OCI-LY1 (cell line): ENCODE results near the gene SPPL3.
A peak's percentile ranks its signal among the peaks of the same experiment; 100 is the strongest.

Experiments used
- H2AFZ ChIP-seq: fragments of 200-600 bp; sonication (generic), shearing (Covaris generic); 2 replicates; pipeline ENCODE4 v1.6.0; 2014; ENCODE audit warnings: antibody characterized with exemption, mild to moderate bottlenecking, low read length
- H3F3A ChIP-seq: fragments of 200-600 bp; sonication (generic), shearing (Covaris generic); 2 replicates; pipeline ENCODE4 v1.6.0; 2014; ENCODE audit warnings: mild to moderate bottlenecking, antibody characterized with exemption, low read length, moderate library complexity; ENCODE audit not compliant: insufficient read depth
- H3K27ac ChIP-seq: fragments of 200-600 bp; sonication (generic); 2 replicates; pipeline ENCODE4 v1.5.1; 2014; ENCODE audit warnings: low read length, mixed run types, mild to moderate bottlenecking, low read depth; ENCODE audit not compliant: poor library complexity, severe bottlenecking
- H3K27me3 ChIP-seq: fragments of 200-600 bp; sonication (generic); 2 replicates; pipeline ENCODE4 v1.6.0; 2014; ENCODE audit warnings: antibody characterized with exemption, mild to moderate bottlenecking, low read length, moderate library complexity; ENCODE audit not compliant: insufficient read depth
- H3K36me3 ChIP-seq: fragments of 200-600 bp; sonication (generic); 2 replicates; pipeline ENCODE4 v1.6.1; 2014; ENCODE audit warnings: mild to moderate bottlenecking, antibody characterized with exemption, low read length, moderate library complexity, mixed read lengths; ENCODE audit not compliant: insufficient read depth
- H3K4me1 ChIP-seq: fragments of 200-600 bp; sonication (generic); 2 replicates; pipeline ENCODE4 v1.5.1; 2014; ENCODE audit warnings: mild to moderate bottlenecking, low read length, moderate library complexity; ENCODE audit not compliant: insufficient read depth, severe bottlenecking
- H3K4me2 ChIP-seq: fragments of 200-600 bp; sonication (generic), shearing (Covaris generic); 2 replicates; pipeline ENCODE4 v1.6.1; 2014; ENCODE audit warnings: low read length
- H3K4me3 ChIP-seq: fragments of 200-600 bp; sonication (generic); 2 replicates; pipeline ENCODE4 v1.5.1; 2014; ENCODE audit warnings: low read length, low read depth, mild to moderate bottlenecking, mixed read lengths; ENCODE audit not compliant: poor library complexity, severe bottlenecking
- H3K79me2 ChIP-seq: fragments of 200-600 bp; shearing (Covaris generic); 2 replicates; pipeline ENCODE4 v1.6.1; 2016; ENCODE audit warnings: mixed run types, low read length, mixed read lengths; ENCODE audit not compliant: insufficient read depth
- H3K9ac ChIP-seq: fragments of 200-600 bp; sonication (generic), shearing (Covaris generic); 2 replicates; pipeline ENCODE4 v1.6.1; 2014; ENCODE audit warnings: mild to moderate bottlenecking, low read length, mixed read lengths
- H3K9me2 ChIP-seq: fragments of 200-600 bp; sonication (generic), shearing (Covaris generic); 2 replicates; pipeline ENCODE4 v1.6.1; 2014; ENCODE audit warnings: low read depth, mild to moderate bottlenecking, low read length, mixed read lengths
- H3K9me3 ChIP-seq: fragments of 200-600 bp; shearing (Covaris generic); 2 replicates; pipeline ENCODE4 v1.6.1; 2014; ENCODE audit warnings: low read length, mixed read lengths
- H4K20me1 ChIP-seq: fragments of 200-600 bp; sonication (generic), shearing (Covaris generic); 2 replicates; pipeline ENCODE4 v1.6.0; 2016; ENCODE audit warnings: mild to moderate bottlenecking, low read length; ENCODE audit not compliant: insufficient read depth
- EZH2 ChIP-seq: fragments of 200-600 bp; sonication (generic), shearing (Covaris generic); IDR thresholded peaks from 2 replicates; pipeline ENCODE4 v1.8.0; 2017; ENCODE audit warnings: borderline replicate concordance, mixed run types, mild to moderate bottlenecking, antibody characterized with exemption, low read length, moderate library complexity, mixed read lengths
- TF ChIP-seq, protein P1 (sequence below): fragments of 200-600 bp; sonication (generic), shearing (Covaris generic); IDR thresholded peaks from 2 replicates; pipeline ENCODE4 v1.5.1; 2017; ENCODE audit warnings: mild to moderate bottlenecking, antibody characterized with exemption, low read length, moderate library complexity, mixed read lengths

SPPL3 gene

DNA sequence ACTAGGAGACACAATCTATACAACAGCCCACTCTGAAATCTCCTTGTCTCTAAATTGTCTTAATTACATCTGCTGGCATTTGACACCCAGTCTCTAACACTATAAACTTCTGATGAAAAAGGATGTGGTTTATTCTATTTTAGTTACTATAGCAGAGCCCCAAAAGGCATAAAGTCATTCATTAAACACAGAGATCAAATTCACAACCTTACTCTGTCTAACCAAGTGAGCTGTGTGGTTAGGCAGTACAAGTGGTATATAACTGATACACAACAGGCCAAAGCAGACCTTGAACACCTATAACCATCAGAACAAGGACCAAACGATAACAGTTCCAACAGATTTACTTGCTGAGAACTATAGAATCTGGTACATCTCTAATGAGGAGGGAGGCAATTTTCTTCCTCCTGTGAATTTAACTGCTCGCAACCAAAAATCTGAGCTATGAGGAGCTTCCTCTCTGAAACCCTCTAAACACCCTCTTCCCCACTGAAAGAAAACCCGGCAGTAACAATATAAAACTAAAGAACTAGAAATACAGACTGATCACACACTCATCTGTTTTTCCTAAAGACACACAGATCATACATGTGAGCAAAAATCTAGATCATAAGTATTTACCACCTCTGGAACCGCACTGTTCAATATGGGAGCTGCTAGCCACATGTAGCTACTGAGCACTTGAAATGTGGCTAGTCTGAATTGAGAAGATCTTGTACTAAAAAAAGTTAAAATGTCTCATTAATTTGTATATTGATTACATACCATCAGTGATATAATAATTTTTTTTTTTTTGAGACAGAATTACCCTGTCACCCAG lies 17.7 kb downstream of the SPPL3 start:
- no peaks in the 10 kb centered on the region for H4K20me1 ChIP-seq
- H3K9ac ChIP-seq, result peak overlapping the region; percentile 4; the same call in 1 of the 2 replicates
- H3K27me3 ChIP-seq, result no peaks in the 10 kb centered on the region
- no peak for TF ChIP-seq EZH2
- TF ChIP-seq, protein P1, sequence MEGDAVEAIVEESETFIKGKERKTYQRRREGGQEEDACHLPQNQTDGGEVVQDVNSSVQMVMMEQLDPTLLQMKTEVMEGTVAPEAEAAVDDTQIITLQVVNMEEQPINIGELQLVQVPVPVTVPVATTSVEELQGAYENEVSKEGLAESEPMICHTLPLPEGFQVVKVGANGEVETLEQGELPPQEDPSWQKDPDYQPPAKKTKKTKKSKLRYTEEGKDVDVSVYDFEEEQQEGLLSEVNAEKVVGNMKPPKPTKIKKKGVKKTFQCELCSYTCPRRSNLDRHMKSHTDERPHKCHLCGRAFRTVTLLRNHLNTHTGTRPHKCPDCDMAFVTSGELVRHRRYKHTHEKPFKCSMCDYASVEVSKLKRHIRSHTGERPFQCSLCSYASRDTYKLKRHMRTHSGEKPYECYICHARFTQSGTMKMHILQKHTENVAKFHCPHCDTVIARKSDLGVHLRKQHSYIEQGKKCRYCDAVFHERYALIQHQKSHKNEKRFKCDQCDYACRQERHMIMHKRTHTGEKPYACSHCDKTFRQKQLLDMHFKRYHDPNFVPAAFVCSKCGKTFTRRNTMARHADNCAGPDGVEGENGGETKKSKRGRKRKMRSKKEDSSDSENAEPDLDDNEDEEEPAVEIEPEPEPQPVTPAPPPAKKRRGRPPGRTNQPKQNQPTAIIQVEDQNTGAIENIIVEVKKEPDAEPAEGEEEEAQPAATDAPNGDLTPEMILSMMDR, result no peak
- peak overlapping the region; percentile 54 for H3K4me2 ChIP-seq
- no peaks in the 10 kb centered on the region for H3K36me3 ChIP-seq
- peaks cover 83% of the 10 kb centered on the region for H3K79me2 ChIP-seq
- no peaks in the 10 kb centered on the region for H3K9me2 ChIP-seq
- H3K27ac ChIP-seq, result peak overlapping the region; percentile 38
- peak overlapping the region; percentile 16 for H3K4me3 ChIP-seq
- no peak overlapping the region for H2AFZ ChIP-seq
- no peaks in the 10 kb centered on the region for H3F3A ChIP-seq
- H3K4me1 ChIP-seq, result peaks cover 19% of the 10 kb centered on the region
- H3K9me3 ChIP-seq, result no peaks in the 10 kb centered on the region

DNA sequence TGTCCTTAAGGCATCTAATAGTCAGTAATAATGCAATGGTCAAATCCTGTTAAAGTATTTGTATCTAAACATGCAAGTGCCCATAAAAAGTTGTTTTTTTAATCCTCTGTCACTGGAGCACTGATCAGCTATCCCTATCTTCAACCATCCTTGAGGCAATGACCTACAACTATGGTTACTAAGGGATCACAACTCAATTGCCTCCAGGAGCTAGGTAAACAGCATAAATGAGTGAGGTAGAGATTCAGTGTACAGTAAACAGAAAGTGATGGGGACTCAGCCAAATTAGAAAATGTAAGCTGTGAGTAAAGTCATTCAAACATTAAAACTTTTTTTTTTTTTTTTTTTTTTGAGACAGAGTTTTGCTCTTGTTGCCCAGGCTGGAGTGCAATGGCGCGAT lies 18.6 kb downstream of the SPPL3 start:
- Histone ChIP-seq H3K36me3 (no peaks in the 10 kb centered on the region), H3K4me2 (no peak overlapping the region), H3K27ac (no peak overlapping the region), H3K4me3 (no peak overlapping the region), H3K9ac (no peak overlapping the region), H2AFZ (no peak overlapping the region), H3K9me3 (no peaks in the 10 kb centered on the region), H3K9me2 (no peaks in the 10 kb centered on the region), H3K4me1 (peaks cover 19% of the 10 kb centered on the region), H3K27me3 (no peaks in the 10 kb centered on the region), H4K20me1 (no peaks in the 10 kb centered on the region), H3K79me2 (peaks cover 83% of the 10 kb centered on the region), H3F3A (no peaks in the 10 kb centered on the region)
- TF ChIP-seq, protein P1, result no peak
- TF ChIP-seq EZH2, result no peak

DNA sequence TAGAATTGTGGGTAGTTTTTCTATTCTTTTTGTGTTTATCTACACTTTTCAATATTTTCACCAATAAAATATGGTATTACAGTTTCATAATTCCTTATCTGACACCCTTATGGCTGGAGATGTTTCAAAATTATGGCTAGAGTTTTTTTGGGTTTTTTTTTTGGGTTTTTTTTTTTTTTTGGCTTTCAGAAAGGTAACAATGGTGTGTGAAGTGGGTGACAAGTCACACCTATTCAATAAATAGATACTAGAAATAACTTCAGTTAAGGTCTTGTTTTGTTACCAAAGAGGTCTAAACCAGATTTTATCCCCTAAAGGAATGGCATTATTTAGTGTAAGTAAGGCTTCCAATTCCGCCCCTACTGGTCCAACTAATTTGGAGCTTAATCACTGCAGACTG lies 19.5 kb downstream of the SPPL3 start:
- Histone ChIP-seq H3K27me3 (no peaks in the 10 kb centered on the region), H3K9ac (no peak overlapping the region), H3K4me1 (peaks cover 19% of the 10 kb centered on the region), H2AFZ (no peak overlapping the region), H3K4me3 (no peak overlapping the region), H3K9me3 (no peaks in the 10 kb centered on the region), H3K9me2 (no peaks in the 10 kb centered on the region), H3F3A (no peaks in the 10 kb centered on the region), H4K20me1 (no peaks in the 10 kb centered on the region), H3K36me3 (no peaks in the 10 kb centered on the region), H3K27ac (no peak overlapping the region), H3K79me2 (peaks cover 88% of the 10 kb centered on the region), H3K4me2 (no peak overlapping the region)
- TF ChIP-seq EZH2, result no peak
- TF ChIP-seq, protein P1, result no peak
